H9 (cell line): ENCODE measurements around the gene FRG2C. TPM values are rescaled to one million over a fixed set of nuclear protein-coding genes. Genes with fewer than 3 reads are reported as not detected.
A peak's percentile ranks its signal among the peaks of the same experiment; 100 is the strongest.
"Not testable (repeated sequence)": the region's sequence is repeated elsewhere in the genome, so short reads cannot be mapped to it uniquely, and the experiment has no call there.

Experiments
- DNase-seq: peaks from one replicate; pipeline ENCODE4 v3.0.0-alpha.2; 2017
- H2AFZ ChIP-seq: one replicate; pipeline ENCODE4 v1.6.1; 2013; ENCODE audit warnings: mild to moderate bottlenecking, low read length, control low read depth, moderate library complexity
- H2AK5ac ChIP-seq: 2 replicates; pipeline ENCODE4 v1.6.1; 2013; ENCODE audit warnings: low read length, control low read depth, mixed read lengths; ENCODE audit not compliant: insufficient read length
- H2BK120ac ChIP-seq: one replicate; pipeline ENCODE4 v1.6.1; 2013; ENCODE audit warnings: low read depth, mild to moderate bottlenecking, low read length, control low read depth, inconsistent platforms; ENCODE audit not compliant: poor library complexity, severe bottlenecking
- H2BK12ac ChIP-seq: 2 replicates; pipeline ENCODE4 v1.6.1; 2013; ENCODE audit warnings: low read length, control low read depth, mixed read lengths, low read depth; ENCODE audit not compliant: insufficient read length
- H2BK15ac ChIP-seq: 2 replicates; pipeline ENCODE4 v1.6.1; 2013; ENCODE audit warnings: low read depth, low read length, control low read depth
- H2BK20ac ChIP-seq: one replicate; pipeline ENCODE4 v1.6.1; 2013; ENCODE audit warnings: low read depth, mild to moderate bottlenecking, low read length, control low read depth, inconsistent platforms; ENCODE audit not compliant: poor library complexity, severe bottlenecking
- H2BK5ac ChIP-seq: 2 replicates; pipeline ENCODE4 v1.6.1; 2013; ENCODE audit warnings: low read length, control low read depth, mixed read lengths; ENCODE audit not compliant: insufficient read length
- H3K14ac ChIP-seq: 2 replicates; pipeline ENCODE4 v1.6.1; 2013; ENCODE audit warnings: low read length, control low read depth; ENCODE audit not compliant: insufficient read depth
- H3K18ac ChIP-seq: 2 replicates; pipeline ENCODE4 v1.6.1; 2013; ENCODE audit warnings: low read depth, mild to moderate bottlenecking, mixed read lengths, low read length, control low read depth; ENCODE audit not compliant: insufficient read length
- H3K23ac ChIP-seq: 2 replicates; pipeline ENCODE4 v1.6.1; 2013; ENCODE audit warnings: low read length, control low read depth, mixed read lengths, low read depth; ENCODE audit not compliant: insufficient read length
- H3K23me2 ChIP-seq: 2 replicates; pipeline ENCODE4 v1.6.1; 2013; ENCODE audit warnings: low read depth, mild to moderate bottlenecking, mixed read lengths, low read length, control low read depth; ENCODE audit not compliant: insufficient read length, poor library complexity, severe bottlenecking
- H3K27ac ChIP-seq: 2 replicates; pipeline ENCODE4 v1.5.1; 2013; ENCODE audit warnings: low read length, control low read depth, mixed read lengths, low read depth; ENCODE audit not compliant: insufficient read length
- H3K27me3 ChIP-seq: 2 replicates; pipeline ENCODE4 v1.6.1; 2013; ENCODE audit warnings: low read length, control low read depth, inconsistent platforms; ENCODE audit not compliant: insufficient read depth
- H3K4ac ChIP-seq: 2 replicates; pipeline ENCODE4 v1.6.1; 2013; ENCODE audit warnings: low read depth, mild to moderate bottlenecking, control low read depth, inconsistent platforms, low read length, moderate library complexity
- H3K4me1 ChIP-seq: 2 replicates; pipeline ENCODE4 v1.6.1; 2013; ENCODE audit warnings: low read length, control low read depth, inconsistent platforms; ENCODE audit not compliant: insufficient read depth
- H3K4me2 ChIP-seq: 2 replicates; pipeline ENCODE4 v1.6.1; 2013; ENCODE audit warnings: low read length, control low read depth, mixed read lengths; ENCODE audit not compliant: insufficient read length, insufficient read depth
- H3K56ac ChIP-seq: 2 replicates; pipeline ENCODE4 v1.6.1; 2013; ENCODE audit warnings: low read depth, mild to moderate bottlenecking, mixed read lengths, low read length, control low read depth; ENCODE audit not compliant: insufficient read length
- H3K79me1 ChIP-seq: 2 replicates; pipeline ENCODE4 v1.6.1; 2013; ENCODE audit warnings: low read depth, mild to moderate bottlenecking, moderate library complexity, low read length, control low read depth, inconsistent platforms; ENCODE audit not compliant: insufficient read depth, poor library complexity, severe bottlenecking
- H3K79me2 ChIP-seq: 2 replicates; pipeline ENCODE4 v1.6.1; 2013; ENCODE audit warnings: low read length, control low read depth, inconsistent platforms; ENCODE audit not compliant: insufficient read depth
- H3K9ac ChIP-seq: 2 replicates; pipeline ENCODE4 v1.6.1; 2013; ENCODE audit warnings: low read length, control low read depth, mixed read lengths; ENCODE audit not compliant: insufficient read length; ENCODE audit errors: extremely low read depth
- H3K9me3 ChIP-seq: one replicate; pipeline ENCODE4 v1.6.1; 2013; ENCODE audit warnings: low read depth, low read length, inconsistent platforms; ENCODE audit not compliant: control insufficient read depth
- H3T11ph ChIP-seq: one replicate; pipeline ENCODE4 v1.6.1; 2013; ENCODE audit warnings: mild to moderate bottlenecking, low read length, control low read depth, inconsistent platforms
- H4K20me1 ChIP-seq: one replicate; pipeline ENCODE4 v1.6.1; 2013; ENCODE audit not compliant: control insufficient read depth, insufficient read length, insufficient read depth
- H4K5ac ChIP-seq: 2 replicates; pipeline ENCODE4 v1.6.1; 2013; ENCODE audit warnings: low read depth, mild to moderate bottlenecking, mixed read lengths, low read length, control low read depth; ENCODE audit not compliant: insufficient read length
- H4K8ac ChIP-seq: replicated peaks from 2 replicates; pipeline ENCODE4 v1.6.1; 2013; ENCODE audit warnings: low read length, control low read depth, mixed read lengths, low read depth; ENCODE audit not compliant: insufficient read length
- H4K91ac ChIP-seq: 2 replicates; pipeline ENCODE4 v1.6.1; 2013; ENCODE audit warnings: low read depth, mild to moderate bottlenecking, moderate library complexity, mixed read lengths, low read length, control low read depth; ENCODE audit not compliant: insufficient read length
- H3K27ac Mint-ChIP-seq, 3 experiments: 2 replicates in 2 of 3; 3 replicates in 1 of 3; pipeline ENCODE4 v1.8.0; 2020 to 2021; ENCODE audit warnings: mixed read lengths in 3 of 3, mild to moderate bottlenecking in 1 of 3, moderate library complexity in 1 of 3
- H3K27me3 Mint-ChIP-seq: 2 replicates; pipeline ENCODE4 v1.8.0; 2021; ENCODE audit warnings: low read depth, mild to moderate bottlenecking, moderate library complexity, mixed read lengths
- H3K36me3 Mint-ChIP-seq, 3 experiments: 2 replicates in 2 of 3; 3 replicates in 1 of 3; pipeline ENCODE4 v1.8.0; 2020 to 2021; ENCODE audit warnings: low read depth in 3 of 3, mixed read lengths in 3 of 3; ENCODE audit not compliant: insufficient read depth in 1 of 3
- H3K4me1 Mint-ChIP-seq, 2 experiments: 2 replicates each; pipeline ENCODE4 v1.8.0; 2020; ENCODE audit warnings: mixed read lengths in 2 of 2
- H3K4me3 Mint-ChIP-seq, 2 experiments: 2 replicates in 1 of 2; 3 replicates in 1 of 2; pipeline ENCODE4 v1.8.0; 2020 to 2021; ENCODE audit warnings: mild to moderate bottlenecking in 2 of 2, mixed read lengths in 2 of 2, moderate library complexity in 1 of 2
- H3K9me3 Mint-ChIP-seq, 2 experiments: 2 replicates in 1 of 2; 3 replicates in 1 of 2; pipeline ENCODE4 v1.8.0; 2020; ENCODE audit warnings: mild to moderate bottlenecking in 2 of 2, mixed read lengths in 2 of 2, moderate library complexity in 1 of 2
- WGBS: extraction: QIAGEN DNeasy Blood & Tissue Kit; methylation state at CpG from one replicate; pipeline ENCODE4 v1.1.7; 2013; ENCODE audit warnings: missing lambda C conversion rate, low lambda C conversion rate, mixed read lengths; ENCODE audit not compliant: insufficient read length; ENCODE audit errors: extremely low coverage; 5-methylcytosine and 5-hydroxymethylcytosine counted together
- total RNA-seq: library from RNA; stranded (reverse); gene quantifications from 2 replicates; pipeline ENCODE4 v1.2.1, GENCODE V29; 2021

Gene FRG2C
- total RNA-seq, 1 experiment from 2014 or later = not detected

GRCh38 chr3:75670298-75671286 lies 6.5 kb downstream of the FRG2C start:
- not testable (repeated sequence) for H3K14ac ChIP-seq, H3K79me2 ChIP-seq, H2BK15ac ChIP-seq, H3K9ac ChIP-seq, H3K23ac ChIP-seq, H3K79me1 ChIP-seq, H3K18ac ChIP-seq, H2AFZ ChIP-seq, H3K4ac ChIP-seq, H4K91ac ChIP-seq, H3K56ac ChIP-seq, H4K20me1 ChIP-seq, H2BK12ac ChIP-seq, H2AK5ac ChIP-seq, H2BK20ac ChIP-seq, H4K8ac ChIP-seq, H2BK5ac ChIP-seq, H2BK120ac ChIP-seq, H4K5ac ChIP-seq, H3T11ph ChIP-seq, H3K4me1 ChIP-seq, H3K27ac ChIP-seq
- H3K4me2 ChIP-seq = peak overlapping the region; percentile 82
- peak overlapping the region in 1 of 3 experiments; percentile 23; a peak in 1 of 7 replicates for H3K27ac Mint-ChIP-seq
- WGBS = no CpG with 5 or more reads among the region's 51 CpGs
- peak; percentile 77 for DNase-seq
- H3K27me3 ChIP-seq = peaks cover 30% of the 10 kb centered on the region
- peaks cover 29% of the 10 kb centered on the region for H3K23me2 ChIP-seq
- H3K4me3 Mint-ChIP-seq = peak overlapping the region; percentile 73 to 88
- H3K27me3 Mint-ChIP-seq = peaks cover 88% of the 10 kb centered on the region
- peaks cover 7 to 26% (median 14%) of the 10 kb centered on the region in 3 experiments for H3K36me3 Mint-ChIP-seq
- H3K9me3 Mint-ChIP-seq = peaks cover 45 to 60% of the 10 kb centered on the region in 2 experiments
- H3K4me1 Mint-ChIP-seq = peaks cover 31% of the 10 kb centered on the region in 2 experiments
- H3K9me3 ChIP-seq = peaks cover 28% of the 10 kb centered on the region

DNA sequence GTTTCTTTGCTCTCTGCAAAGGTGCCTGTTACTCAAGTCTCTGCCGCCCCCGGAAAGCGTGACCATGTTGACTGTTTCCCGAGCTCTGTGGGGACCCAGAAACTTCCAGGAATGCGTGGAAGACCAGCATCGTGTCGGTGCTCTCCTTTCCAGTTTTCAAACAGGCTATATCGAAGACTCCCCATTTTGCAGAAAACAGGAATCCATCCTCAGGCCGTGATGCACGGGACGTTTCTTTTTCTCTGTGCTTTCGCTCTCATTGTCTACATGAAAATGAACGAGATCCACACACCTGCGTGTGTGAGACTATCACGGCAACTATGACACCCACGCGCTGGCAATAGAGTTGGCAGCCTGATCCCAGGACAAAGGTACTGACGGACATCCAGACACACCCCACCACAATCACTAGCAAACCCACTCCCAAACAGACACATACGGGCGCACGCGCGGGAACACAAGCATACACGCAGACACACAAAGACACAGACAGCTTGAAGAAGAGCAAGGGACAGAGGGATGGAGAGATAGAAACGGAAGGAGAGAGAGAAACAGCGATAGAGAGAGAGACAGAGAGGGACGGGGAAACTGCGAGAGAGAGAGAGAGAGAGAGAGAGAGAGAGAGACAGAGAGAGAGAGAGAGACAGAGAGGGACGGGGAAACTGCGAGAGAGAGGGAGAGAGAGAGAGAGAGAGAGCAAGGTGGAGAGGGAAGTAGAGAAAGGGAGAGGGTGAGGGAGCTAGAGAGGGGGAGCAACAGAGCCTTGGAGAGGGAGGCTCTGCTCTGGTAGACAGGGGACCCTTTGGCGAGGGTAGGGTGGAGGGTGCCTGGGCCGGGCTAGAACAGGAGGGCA lies 7.4 kb downstream of the FRG2C start:
- H3K56ac ChIP-seq, DNase-seq, H2BK15ac ChIP-seq, H4K5ac ChIP-seq, H3K23ac ChIP-seq, H3K79me2 ChIP-seq, H3K4ac ChIP-seq, H3K27ac Mint-ChIP-seq, H4K91ac ChIP-seq, H3K4me1 ChIP-seq, H2BK12ac ChIP-seq, H4K20me1 ChIP-seq, H2BK120ac ChIP-seq, H3K79me1 ChIP-seq, H3K18ac ChIP-seq, H3T11ph ChIP-seq, H2AFZ ChIP-seq, H3K27ac ChIP-seq, H2BK20ac ChIP-seq, H3K9ac ChIP-seq, H2BK5ac ChIP-seq, H4K8ac ChIP-seq, H2AK5ac ChIP-seq, H3K14ac ChIP-seq: not testable (repeated sequence)
- H3K23me2 ChIP-seq = peaks cover 29% of the 10 kb centered on the region
- peaks cover 30% of the 10 kb centered on the region for H3K27me3 ChIP-seq
- peaks cover 11 to 30% (median 18%) of the 10 kb centered on the region in 3 experiments for H3K36me3 Mint-ChIP-seq
- no CpG with 5 or more reads among the region's 32 CpGs for WGBS
- peaks cover 29% of the 10 kb centered on the region for H3K9me3 ChIP-seq
- peak overlapping the region; percentile 82 for H3K4me2 ChIP-seq
- H3K27me3 Mint-ChIP-seq = peaks cover 79% of the 10 kb centered on the region
- peak overlapping the region; percentile 73 to 88 for H3K4me3 Mint-ChIP-seq
- peaks cover 44 to 59% of the 10 kb centered on the region in 2 experiments for H3K9me3 Mint-ChIP-seq
- peaks cover 31% of the 10 kb centered on the region in 2 experiments for H3K4me1 Mint-ChIP-seq
